ENCODE results near the gene IGF1R. TPM values are rescaled to one million over a fixed set of nuclear protein-coding genes. Genes with fewer than 3 reads are reported as not detected.

IGF1R gene
- total and polyA plus RNA-seq, 2 of the 13 experiments (the other 11 are each of a cell fraction or from before 2014, with no cell fraction given), result 15.9 to 18.4 TPM

- TF ChIP-seq MNT (IDR thresholded peaks at IDR 0.05) (0 out of 2 replicates have a peak, but pooled peaks have one; percentile 4), ATF4 (CRISPR knock-in tag; IDR thresholded peaks at IDR 0.05) (peak in 1 of 2 experiments; percentile 22; a peak in 1 of 4 replicates), ZBTB44 (CRISPR knock-in tag; IDR thresholded peaks at IDR 0.05) (no peak), HMGXB4 (CRISPR knock-in tag; IDR thresholded peaks at IDR 0.05; ENCODE audit: borderline replicate concordance in 1 of 2, low read depth in 1 of 2) (peak in 1 of 2 experiments; percentile 39; a peak in 1 of 4 replicates), ZNF441 (CRISPR knock-in tag; IDR thresholded peaks at IDR 0.05; ENCODE audit: borderline replicate concordance) (peak; percentile 76; the same call in 1 of the 2 replicates), ARID3A (IDR thresholded peaks at IDR 0.05; ENCODE audit: low read depth, low read length) (no peak), ZNF281 (CRISPR knock-in tag; IDR thresholded peaks at IDR 0.05; ENCODE audit: borderline replicate concordance) (peak; percentile 9; the same call in 1 of the 2 replicates), ZNF563 (CRISPR knock-in tag; IDR thresholded peaks at IDR 0.05) (peak; percentile 97), ZNF296 (CRISPR knock-in tag; conservative IDR thresholded peaks at IDR 0.05) (0 out of 2 replicates have a peak, but pooled peaks have one; percentile 54), PHF21A (CRISPR knock-in tag; IDR thresholded peaks at IDR 0.05) (peak; percentile 68), POLR2AphosphoS2 (IDR thresholded peaks at IDR 0.05; ENCODE audit: low read depth, low read length) (no peak), ZNF235 (CRISPR knock-in tag; IDR thresholded peaks at IDR 0.05; ENCODE audit: borderline replicate concordance) (0 out of 2 replicates have a peak, but pooled peaks have one; percentile 42), TAF15 (IDR thresholded peaks at IDR 0.05; ENCODE audit: low read depth, low read length, poor library complexity, severe bottlenecking) (no peak), IKZF1 (IDR thresholded peaks at IDR 0.05) (no peak)
These were observed 1.1 kb upstream of the IGF1R start (continued) for GRCh38 chr15:98647026-98647773.
